HG03571 (cell line): Measurements from ENCODE around the gene MUC3A.

Experiments
- ATAC-seq: cut with Tn5 transposase; IDR thresholded peaks from one replicate; pipeline ENCODE4 v1.9.1; 2021; ENCODE audit not compliant: unreplicated experiment

Gene MUC3A

GRCh38 chr7:101015626-101016025 lies 66.3 kb downstream of the MUC3A start:
- no peak for ATAC-seq

- peak; percentile 56 for ATAC-seq
These were observed 67.9 kb downstream of the MUC3A start for GRCh38 chr7:101017064-101017777.
